Stomach (tissue), 9 donors: ENCODE measurements around the gene RAB3GAP1. TPM values are rescaled to one million over a fixed set of nuclear protein-coding genes. Genes with fewer than 3 reads are reported as not detected.
A peak's percentile ranks its signal among the peaks of the same experiment; 100 is the strongest.

Experiments
- DNase-seq, 2 donors: peaks; one replicate each; pipeline versions ENCODE4 v3.0.0 to v3.0.0-alpha.2; 2013 to 2019
- H3K27ac ChIP-seq, 5 donors: fragments of 200-600 bp in 4 of 5; sonication (generic) in 4 of 5; one replicate each; pipeline ENCODE4 v1.5.1; 2013 to 2019; ENCODE audit warnings: mild to moderate bottlenecking in 1 of 5, moderate library complexity in 1 of 5
- H3K27me3 ChIP-seq, 3 donors: fragments of 200-600 bp; sonication (generic); one replicate each; pipeline ENCODE4 v1.5.1; 2017 to 2019; ENCODE audit warnings: mixed run types in 1 of 3
- H3K36me3 ChIP-seq, 4 donors: fragments of 200-600 bp; sonication (generic); 1 replicate in 3 of 4; 2 replicates in 1 of 4; pipeline ENCODE4 v1.5.1; 2016 to 2019
- H3K4me1 ChIP-seq, 4 donors: fragments of 200-600 bp; sonication (generic); one replicate each; pipeline ENCODE4 v1.5.1; 2016 to 2019
- H3K4me3 ChIP-seq, 4 donors: fragments of 200-600 bp; sonication (generic) in 3 of 4; one replicate each; pipeline ENCODE4 v1.5.1; 2016 to 2019; ENCODE audit warnings: mild to moderate bottlenecking in 1 of 4
- H3K9me3 ChIP-seq, 4 donors: fragments of 200-600 bp; sonication (generic); one replicate each; pipeline ENCODE4 v1.5.1; 2016 to 2019
- CTCF ChIP-seq, 7 experiments: fragments of 450-650 bp in 4 of 7; fragments of 200-600 bp in 3 of 7; sonication (generic) in 3 of 7; IDR thresholded peaks; one replicate each; pipeline ENCODE4 v1.5.1; 2016 to 2019; ENCODE audit warnings: antibody characterized with exemption in 7 of 7, control low read depth in 2 of 7, mild to moderate bottlenecking in 1 of 7
- EP300 ChIP-seq: sonication (generic); formaldehyde crosslinking; IDR thresholded peaks from one replicate; pipeline ENCODE4 v1.6.1; 2017; ENCODE audit warnings: antibody characterized with exemption
- POLR2A ChIP-seq, 4 donors: fragments of 450-650 bp; IDR thresholded peaks; one replicate each; pipeline ENCODE4 v1.6.1; 2016; ENCODE audit warnings: antibody characterized with exemption in 4 of 4, control low read depth in 2 of 4, mild to moderate bottlenecking in 1 of 4, moderate library complexity in 1 of 4
- POLR2AphosphoS5 ChIP-seq, 3 donors: sonication (generic); formaldehyde crosslinking; IDR thresholded peaks; one replicate each; pipeline ENCODE4 v1.6.1; 2016; ENCODE audit warnings: antibody characterized with exemption in 3 of 3
- WGBS, 5 donors: extraction: QIAGEN DNeasy Blood & Tissue Kit in 3 of 5; methylation state at CpG; one replicate each; pipeline versions ENCODE4 v1.1.5 to v1.1.7; 2013 to 2018; 5-methylcytosine and 5-hydroxymethylcytosine counted together
- intact Hi-C: fragments of 100-400 bp; cut with DNase I; formaldehyde crosslinking; loops from one replicate; pipeline ENCODE4 v1.15.1; 2023; ENCODE audit warnings: low total_unique reads
- polyA plus RNA-seq, 3 donors: library from polyadenylated mRNA; stranded (reverse); fragments of 200-250 nt; gene quantifications; one replicate each; pipeline ENCODE4 v1.2.3, GENCODE V29; 2013
- total RNA-seq, 5 donors: library from RNA; depleted of rRNA; stranded (reverse); fragments of >200 nt; gene quantifications; one replicate each; pipeline versions ENCODE4 v1.1.0 to v1.2.3, GENCODE V29; 2014 to 2016
- donor health status: healthy with polysubstance abuse.
- donor health status: Bipolar disorder and iron deficiency.
- donor health status: healthy.

The RAB3GAP1 gene
- total and polyA plus RNA-seq, 8 donors = 14.2 to 556 (median 32.1) TPM

GRCh38 chr2:135064149-135064548 lies 12.1 kb downstream of the RAB3GAP1 start:
- intact Hi-C loops = no loop called here
- Histone ChIP-seq H3K9me3 (no peaks in the 10 kb centered on the region), H3K27me3 (no peaks in the 10 kb centered on the region), H3K4me1 (peaks cover 0 to 33% (median 16%) of the 10 kb centered on the region in 4 donors), H3K36me3 (peaks cover 10 to 36% (median 28%) of the 10 kb centered on the region in 4 donors), H3K4me3 (no peak overlapping the region), H3K27ac (no peak overlapping the region)
- DNase-seq = no peak
- no peak for TF ChIP-seq CTCF (IDR thresholded peaks at IDR 0.05)
- WGBS, 5 donors = 90 to 98% (median 95%) methylated on average over 2 of the region's 2 CpGs

- H3K27me3 ChIP-seq = no peaks in the 10 kb centered on the region
- H3K4me3 ChIP-seq = no peak overlapping the region
- intact Hi-C loops = no loop called here
- 76 to 92% (median 91%) methylated on average over 1 of the region's 1 CpG for WGBS, 5 donors
- DNase-seq = no peak
- no peak overlapping the region for H3K27ac ChIP-seq
- peaks cover 0 to 8% (median under 1%) of the 10 kb centered on the region in 4 donors for H3K9me3 ChIP-seq
- peaks cover 0 to 34% (median 15%) of the 10 kb centered on the region in 4 donors for H3K4me1 ChIP-seq
- TF ChIP-seq POLR2AphosphoS5 (IDR thresholded peaks at IDR 0.05) = no peak
- TF ChIP-seq POLR2A (IDR thresholded peaks at IDR 0.05) = no peak
- TF ChIP-seq CTCF (IDR thresholded peaks at IDR 0.05) = no peak
- no peak for TF ChIP-seq EP300
- peaks cover 0 to 16% (median 13%) of the 10 kb centered on the region in 4 donors for H3K36me3 ChIP-seq
Observed at GRCh38 chr2:135066710-135067109, 14.6 kb downstream of the RAB3GAP1 start.

GRCh38 chr2:135072125-135072997 lies 20.3 kb downstream of the RAB3GAP1 start:
- intact Hi-C loops = no loop called here
- H3K9me3 ChIP-seq = peaks cover 0 to 16% (median 2%) of the 10 kb centered on the region in 4 donors
- no peak for TF ChIP-seq POLR2A (IDR thresholded peaks at IDR 0.05)
- TF ChIP-seq CTCF (IDR thresholded peaks at IDR 0.05) = no peak
- TF ChIP-seq POLR2AphosphoS5 (IDR thresholded peaks at IDR 0.05) = no peak
- no peak for TF ChIP-seq EP300
- H3K4me1 ChIP-seq = peaks cover 0 to 25% (median 17%) of the 10 kb centered on the region in 4 donors
- no peak for DNase-seq
- H3K27me3 ChIP-seq = no peaks in the 10 kb centered on the region
- H3K4me3 ChIP-seq = no peak overlapping the region
- H3K27ac ChIP-seq = no peak overlapping the region
- peaks cover 0 to 13% (median 9%) of the 10 kb centered on the region in 4 donors for H3K36me3 ChIP-seq
- WGBS, 5 donors = 95 to 97% (median 97%) methylated on average over 3 of the region's 3 CpGs

- 65 to 84% (median 77%) methylated on average over 3 of the region's 3 CpGs for WGBS, 5 donors
- DNase-seq = peak in 1 of 2 donors; percentile 37
- peaks cover 0 to 25% (median 17%) of the 10 kb centered on the region in 4 donors for H3K4me1 ChIP-seq
- H3K27me3 ChIP-seq = no peaks in the 10 kb centered on the region
- peaks cover 0 to 22% (median 12%) of the 10 kb centered on the region in 4 donors for H3K36me3 ChIP-seq
- no peak overlapping the region for H3K4me3 ChIP-seq
- intact Hi-C loops = no loop called here
- peaks cover 0 to 16% (median 2%) of the 10 kb centered on the region in 4 donors for H3K9me3 ChIP-seq
- no peak overlapping the region for H3K27ac ChIP-seq
- TF ChIP-seq POLR2AphosphoS5 (IDR thresholded peaks at IDR 0.05) (no peak), EP300 (no peak), CTCF (IDR thresholded peaks at IDR 0.05) (no peak), POLR2A (IDR thresholded peaks at IDR 0.05) (no peak)
Observed at GRCh38 chr2:135074216-135074615, 22.1 kb downstream of the RAB3GAP1 start.
